GM21723 (cell line): ENCODE data around the gene CTSD.

ENCODE experiments used
- ATAC-seq: cut with Tn5 transposase; IDR thresholded peaks from one replicate; pipeline ENCODE4 v1.9.1; 2021; ENCODE audit warnings: mild to moderate bottlenecking, moderate library complexity; ENCODE audit not compliant: unreplicated experiment

CTSD gene

DNA sequence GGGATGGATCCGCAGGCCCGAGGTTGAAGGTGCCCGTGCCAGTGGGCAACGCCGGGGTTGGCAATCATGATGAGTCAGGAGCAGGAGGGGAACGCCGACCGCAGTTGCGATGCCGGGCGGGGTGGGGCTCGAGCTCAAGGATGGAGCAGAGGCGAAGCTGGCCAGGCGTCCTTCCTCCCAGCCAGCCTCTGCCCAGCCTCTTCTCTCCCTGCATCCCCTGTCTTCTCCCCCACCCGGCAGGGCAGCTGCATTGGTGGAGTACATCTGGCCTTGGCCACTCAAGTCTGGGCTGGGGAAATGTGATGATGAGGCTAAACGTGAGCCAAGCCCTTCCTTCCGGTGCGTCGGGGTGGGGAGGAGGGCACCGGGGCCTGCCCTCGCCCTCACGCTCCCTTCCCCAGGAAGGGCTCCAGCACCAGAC lies 17.2 kb downstream of the CTSD start:
- ATAC-seq, result no peak

DNA sequence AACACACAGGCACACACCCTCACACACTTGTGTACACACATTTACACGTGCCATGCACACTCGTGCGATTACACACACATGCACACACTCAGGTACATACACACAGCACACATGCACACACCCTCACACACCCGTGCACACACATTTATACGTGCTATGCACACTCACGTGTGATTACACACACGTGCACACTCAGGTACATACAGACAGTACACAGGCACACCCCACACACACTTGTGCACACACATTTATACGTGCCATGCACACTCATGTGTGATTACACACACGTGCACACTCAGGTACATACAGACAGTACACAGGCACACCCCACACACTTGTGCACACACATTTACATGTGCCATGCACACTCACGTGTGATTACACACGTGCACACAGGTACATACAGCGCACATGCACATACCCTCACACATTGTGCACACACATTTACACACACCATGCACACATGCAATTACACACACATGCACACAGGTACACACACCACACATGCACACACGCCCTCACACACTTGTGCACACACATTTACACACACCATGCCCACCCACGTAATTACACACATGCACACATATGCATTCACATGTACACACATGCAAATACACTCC lies 17.9 kb downstream of the CTSD start:
- ATAC-seq, result no peak

GRCh38 chr11:1744891-1745700 lies 18.6 kb downstream of the CTSD start:
- ATAC-seq, result no peak

DNA sequence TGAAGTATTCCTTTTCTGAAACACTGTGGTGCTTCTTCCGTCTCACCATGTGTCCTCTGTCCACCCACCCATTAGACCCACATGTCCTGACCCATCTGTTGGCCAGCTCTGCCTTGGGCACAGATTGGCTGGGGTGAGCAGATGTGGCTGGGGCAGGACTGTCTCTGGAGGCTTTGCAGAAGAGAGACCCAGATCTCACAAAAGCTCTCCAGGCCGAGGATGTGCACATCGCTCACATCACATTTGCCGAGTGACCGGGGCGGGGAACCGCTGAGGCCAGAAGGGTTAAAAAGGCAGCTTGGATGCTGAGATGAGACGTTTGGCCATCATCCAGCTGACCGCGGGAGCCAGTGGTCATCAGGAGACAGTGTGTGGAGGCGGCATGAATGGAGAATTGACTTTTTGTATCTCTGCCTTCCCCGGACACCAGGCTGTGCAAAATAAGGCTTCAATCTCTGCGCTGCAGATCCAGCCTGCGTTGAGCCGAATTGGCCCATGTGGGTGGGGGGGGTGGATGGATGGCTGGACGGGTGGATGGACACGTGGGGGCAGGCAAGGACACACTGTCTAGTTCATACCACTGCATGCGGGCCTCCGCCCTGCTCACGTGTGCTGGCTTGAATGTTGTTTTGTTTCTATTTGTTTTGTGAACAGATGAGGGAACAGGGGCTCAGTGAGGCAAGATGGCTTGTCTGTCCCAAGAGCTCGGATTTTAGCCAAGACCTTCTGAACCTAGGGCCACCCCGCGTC lies 19.4 kb downstream of the CTSD start:
- ATAC-seq, result no peak

DNA sequence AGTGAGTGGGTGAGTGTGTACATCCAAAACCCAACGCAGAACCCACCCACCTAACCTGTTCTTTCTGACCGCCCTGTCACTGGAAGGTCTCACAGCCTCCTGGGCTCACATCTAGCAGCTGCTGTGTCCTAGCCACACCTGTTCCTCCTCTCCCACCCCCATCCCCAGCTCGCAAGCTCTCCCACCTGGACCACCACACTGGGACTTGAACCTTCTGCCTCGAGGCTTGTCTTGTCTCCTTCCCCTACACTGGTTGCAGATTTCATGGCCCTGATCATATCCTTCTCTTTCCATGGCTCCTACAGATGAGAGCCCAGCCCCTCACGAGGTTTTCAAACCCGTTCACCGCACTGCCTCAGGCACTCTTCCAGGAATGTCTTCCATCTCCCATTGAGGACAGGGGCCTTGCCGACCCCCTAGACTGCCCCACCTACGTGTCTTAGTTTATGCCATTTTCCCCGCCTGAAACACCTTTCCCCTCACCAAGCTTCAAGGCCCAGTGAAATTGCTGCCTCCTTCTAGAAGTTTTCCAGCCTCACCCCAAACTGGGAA lies 20.1 kb downstream of the CTSD start:
- ATAC-seq, result no peak

- no peak for ATAC-seq
Measured at GRCh38 chr11:1742869-1743584, 20.7 kb downstream of the CTSD start.

DNA sequence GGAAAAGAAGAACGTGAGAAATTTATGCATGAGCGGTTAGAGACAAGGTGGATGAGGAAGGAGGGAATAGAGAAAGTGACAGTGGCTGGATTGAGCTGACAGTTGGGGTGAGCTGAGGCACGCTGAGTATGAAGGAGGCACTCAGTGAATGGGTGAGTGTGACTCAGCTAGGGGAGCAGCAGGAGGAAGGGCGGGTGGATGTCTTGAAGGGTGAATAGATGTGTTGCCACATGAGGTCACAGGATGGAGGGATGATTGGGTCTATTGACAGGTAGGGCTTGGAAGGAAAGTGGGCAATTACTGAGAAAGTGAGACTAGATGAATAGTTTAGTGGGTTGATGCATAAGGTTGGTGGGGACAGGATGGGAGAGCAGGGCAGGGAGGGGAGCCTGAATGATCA lies 21.4 kb downstream of the CTSD start:
- no peak for ATAC-seq

- ATAC-seq, result no peak
Measured at GRCh38 chr11:1741741-1742140, 22.0 kb downstream of the CTSD start.

- ATAC-seq, result no peak
Measured at GRCh38 chr11:1740786-1741530, 22.8 kb downstream of the CTSD start.

GRCh38 chr11:1739576-1739975 lies 24.2 kb downstream of the CTSD start:
- ATAC-seq, result no peak

GRCh38 chr11:1738380-1738779 lies 25.3 kb downstream of the CTSD start:
- no peak for ATAC-seq

DNA sequence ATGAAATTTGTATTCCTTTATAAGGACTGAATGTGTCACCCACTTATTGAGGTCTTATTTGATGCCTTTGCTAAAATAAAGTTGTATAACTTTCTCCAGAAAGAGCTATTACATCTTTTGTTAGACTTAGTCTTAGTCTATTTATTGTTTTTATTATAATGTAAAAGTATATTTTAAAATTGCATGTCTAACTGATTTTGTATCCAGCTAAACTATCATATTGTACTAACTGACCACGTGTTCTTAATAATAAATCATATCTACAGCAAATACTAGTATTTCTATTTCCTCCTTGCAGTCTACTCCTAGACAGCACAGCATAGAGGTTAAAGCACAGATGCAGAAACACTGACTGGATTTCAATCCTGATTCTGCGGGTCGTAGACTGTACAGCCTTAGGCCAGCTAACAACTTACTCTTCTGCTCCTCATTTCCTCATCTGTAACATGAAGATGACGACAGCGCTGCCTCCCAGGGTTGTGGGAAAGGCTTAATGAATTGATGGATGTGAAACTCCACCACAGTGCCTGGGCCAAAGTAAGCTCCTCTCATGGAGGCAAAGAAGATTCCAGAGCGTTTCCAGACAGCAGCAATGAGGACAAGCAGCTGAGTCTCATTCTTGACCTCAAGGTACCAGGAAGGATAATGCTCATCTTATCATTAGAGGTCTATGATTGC lies 26.5 kb downstream of the CTSD start:
- ATAC-seq, result no peak

DNA sequence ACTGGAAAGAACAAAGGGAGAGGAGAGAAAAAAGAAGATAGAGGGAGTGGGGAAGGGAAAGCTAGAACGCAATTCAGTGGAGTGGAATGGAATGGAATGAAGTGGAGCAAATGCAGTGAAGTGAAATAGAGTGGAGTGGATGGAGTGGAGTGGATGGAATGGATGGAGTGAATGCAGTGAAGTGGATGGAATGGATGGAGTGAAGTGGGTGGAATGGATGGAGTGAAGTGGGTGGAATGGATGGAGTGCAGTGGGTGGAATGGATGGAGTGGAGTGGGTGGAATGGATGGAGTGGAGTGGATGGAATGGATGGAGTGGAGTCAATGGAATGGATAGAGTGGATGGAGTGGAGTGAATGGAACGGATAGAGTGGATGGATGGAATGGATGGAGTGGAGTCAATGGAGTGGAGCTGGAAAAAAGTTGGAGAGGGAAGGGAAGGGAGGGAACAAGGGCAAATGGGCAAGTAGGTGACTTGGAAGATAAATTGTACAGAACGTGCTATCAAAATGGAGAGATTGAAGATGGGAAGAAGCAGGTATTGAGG lies 27.2 kb downstream of the CTSD start:
- ATAC-seq, result no peak

- ATAC-seq, result no peak
Measured at GRCh38 chr11:1735271-1735670, 28.5 kb downstream of the CTSD start.

DNA sequence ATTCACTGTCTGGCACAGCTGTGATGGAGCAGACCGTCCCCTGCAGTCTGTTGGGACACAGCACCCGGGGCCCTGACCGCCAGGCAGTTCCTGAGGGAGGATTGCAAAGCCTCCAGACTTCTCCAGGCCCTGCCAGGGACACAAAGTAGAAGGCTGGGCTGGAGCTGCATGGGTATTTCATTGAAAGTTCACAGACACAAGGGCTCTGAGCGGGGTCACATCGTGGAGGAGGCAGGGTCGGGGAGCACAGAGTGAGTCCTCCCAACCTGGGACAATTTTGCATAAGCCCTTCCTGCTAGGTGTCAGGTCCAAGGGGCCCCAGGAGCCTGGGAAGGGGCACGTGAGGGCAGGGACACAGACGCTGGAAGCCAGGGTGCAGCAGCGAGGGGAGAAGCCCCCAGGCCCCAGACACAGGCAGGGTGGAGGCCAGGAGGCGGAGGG lies 29.1 kb downstream of the CTSD start:
- ATAC-seq, result no peak

DNA sequence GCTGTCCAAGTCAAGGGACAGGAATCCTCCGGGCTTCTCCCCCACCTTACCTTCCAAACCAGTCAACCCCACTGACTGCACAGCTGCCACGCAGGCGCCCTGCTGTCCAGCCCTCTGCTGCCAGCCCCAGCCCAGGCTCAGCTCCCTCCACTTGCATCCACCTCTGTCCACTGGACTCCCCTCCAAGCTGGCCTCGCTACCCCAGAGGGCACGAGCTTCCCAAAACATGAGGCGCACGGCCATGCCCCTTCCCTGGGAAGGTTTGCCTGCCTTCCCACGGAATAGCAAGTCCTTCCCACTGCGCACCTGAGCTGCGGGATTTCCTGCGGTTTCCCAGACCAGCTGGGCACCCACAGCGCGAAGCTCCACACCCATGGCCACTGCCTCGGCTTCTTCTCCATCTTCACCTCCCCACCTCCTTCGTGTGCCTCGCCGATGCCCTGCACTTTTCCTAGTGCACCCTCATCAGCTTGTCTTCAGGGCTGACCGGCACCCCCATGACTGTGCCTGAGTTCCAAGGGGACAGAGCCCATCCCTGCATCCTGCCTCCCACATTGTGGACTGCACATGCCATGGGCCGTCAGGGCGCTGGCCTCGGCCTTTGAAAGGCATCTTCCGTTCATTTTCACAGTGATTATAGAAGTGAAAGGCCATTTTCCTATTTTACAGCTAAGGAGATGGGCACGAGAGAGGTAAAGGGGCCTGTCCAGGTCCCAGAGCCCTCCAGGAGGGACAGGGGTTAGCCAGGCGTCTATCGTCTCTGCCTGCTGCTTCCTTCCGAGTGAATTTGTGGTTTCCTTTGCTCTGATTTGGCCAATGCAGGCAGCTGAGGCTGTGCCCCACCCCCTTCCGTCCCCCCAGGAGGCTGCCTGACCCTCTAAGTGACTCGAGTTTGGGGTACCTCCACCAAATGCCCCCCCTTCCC lies 29.7 kb downstream of the CTSD start:
- no peak for ATAC-seq

DNA sequence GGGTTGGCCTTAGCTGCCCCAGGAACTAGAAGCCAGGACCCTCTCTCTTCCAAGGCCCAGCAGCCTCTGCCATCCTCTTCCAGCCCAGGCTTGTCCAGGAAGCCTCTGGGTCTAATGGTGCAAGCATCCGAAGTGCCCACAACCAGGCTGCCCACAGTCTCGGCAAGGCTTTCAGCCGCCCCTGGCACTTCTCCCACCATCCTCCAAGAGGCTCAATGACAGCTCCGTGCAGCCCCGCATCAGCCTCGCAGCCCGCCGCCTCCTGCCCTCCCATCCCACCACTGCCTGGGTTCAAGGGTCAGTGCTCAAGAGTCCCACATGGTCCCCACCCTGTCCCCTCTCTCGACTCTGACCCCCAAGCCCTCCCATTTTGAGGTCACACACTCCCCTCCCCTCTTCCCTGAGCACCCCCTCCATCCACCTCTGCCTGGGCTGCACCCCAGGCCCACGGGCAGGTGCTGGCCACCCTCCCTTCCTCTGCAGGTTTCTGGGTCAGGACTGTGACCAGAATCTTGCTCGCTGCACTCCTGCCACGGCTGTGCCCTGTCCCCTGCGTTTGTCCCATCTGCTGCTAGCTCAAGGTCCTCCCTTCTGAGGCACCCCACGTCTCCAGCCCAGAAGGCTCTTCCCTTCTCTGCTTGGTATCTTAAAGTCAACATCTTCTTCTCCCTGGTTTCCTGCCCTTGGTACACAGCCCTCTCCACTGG lies 30.6 kb downstream of the CTSD start:
- no peak for ATAC-seq
